Measurements from ENCODE around the gene DFFA. TPM values are rescaled to one million over a fixed set of nuclear protein-coding genes. Genes with fewer than 3 reads are reported as not detected.

The DFFA gene
- total RNA-seq, 3 donors from 2014 or later: 19.7 to 22.8 (median 21.3) TPM

DNA sequence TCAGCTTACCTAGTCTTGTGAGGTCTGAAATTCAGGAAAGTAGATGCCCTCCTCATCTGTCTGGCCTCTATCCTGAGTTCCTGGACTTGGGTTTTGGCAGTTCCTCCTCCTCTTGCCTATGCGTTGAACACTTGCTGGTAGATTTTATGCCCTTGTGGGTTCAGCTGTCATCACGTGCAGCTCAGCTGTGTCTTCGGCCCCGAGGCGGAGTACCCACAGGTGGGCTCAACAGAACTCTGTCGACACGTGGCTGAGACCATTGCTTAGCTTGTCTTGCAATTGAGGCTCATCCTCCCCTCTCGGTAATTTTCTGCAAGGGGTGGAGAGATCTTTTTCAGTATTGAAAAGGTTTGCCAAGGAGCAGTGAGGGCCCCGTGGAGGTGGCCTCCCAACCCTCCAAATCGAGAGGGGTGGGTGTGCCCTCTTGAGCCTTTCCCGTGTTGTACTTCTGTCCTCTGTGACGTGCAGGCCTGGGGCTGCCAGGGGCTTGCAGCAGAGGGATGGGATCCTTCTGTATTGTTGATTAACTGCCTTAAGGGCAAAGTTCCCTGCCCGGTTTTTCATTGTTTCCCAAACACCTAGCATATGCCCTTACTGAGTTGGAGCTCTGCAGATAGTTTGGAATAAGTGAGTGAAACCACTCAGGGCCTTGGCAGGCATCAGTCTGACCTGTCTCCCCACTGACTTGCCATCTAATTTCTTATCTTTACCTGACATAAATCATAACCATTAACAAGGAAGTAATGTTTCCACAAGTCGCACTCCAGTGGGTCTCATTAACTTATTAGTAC, 39.2 kb downstream of the DFFA start:
- TF ChIP-seq, protein P1, sequence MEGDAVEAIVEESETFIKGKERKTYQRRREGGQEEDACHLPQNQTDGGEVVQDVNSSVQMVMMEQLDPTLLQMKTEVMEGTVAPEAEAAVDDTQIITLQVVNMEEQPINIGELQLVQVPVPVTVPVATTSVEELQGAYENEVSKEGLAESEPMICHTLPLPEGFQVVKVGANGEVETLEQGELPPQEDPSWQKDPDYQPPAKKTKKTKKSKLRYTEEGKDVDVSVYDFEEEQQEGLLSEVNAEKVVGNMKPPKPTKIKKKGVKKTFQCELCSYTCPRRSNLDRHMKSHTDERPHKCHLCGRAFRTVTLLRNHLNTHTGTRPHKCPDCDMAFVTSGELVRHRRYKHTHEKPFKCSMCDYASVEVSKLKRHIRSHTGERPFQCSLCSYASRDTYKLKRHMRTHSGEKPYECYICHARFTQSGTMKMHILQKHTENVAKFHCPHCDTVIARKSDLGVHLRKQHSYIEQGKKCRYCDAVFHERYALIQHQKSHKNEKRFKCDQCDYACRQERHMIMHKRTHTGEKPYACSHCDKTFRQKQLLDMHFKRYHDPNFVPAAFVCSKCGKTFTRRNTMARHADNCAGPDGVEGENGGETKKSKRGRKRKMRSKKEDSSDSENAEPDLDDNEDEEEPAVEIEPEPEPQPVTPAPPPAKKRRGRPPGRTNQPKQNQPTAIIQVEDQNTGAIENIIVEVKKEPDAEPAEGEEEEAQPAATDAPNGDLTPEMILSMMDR (IDR thresholded peaks at IDR 0.05): no peak
- TF ChIP-seq POLR2A (IDR thresholded peaks at IDR 0.05) (no peak), POLR2AphosphoS5 (IDR thresholded peaks at IDR 0.05) (no peak)
- Histone ChIP-seq H3K4me1 (peaks cover 0 to 5% of the 10 kb centered on the region in 2 donors), H3K27ac (no peak overlapping the region), H3K4me3 (no peak overlapping the region), H3K36me3 (no peaks in the 10 kb centered on the region), H3K9me3 (no peaks in the 10 kb centered on the region), H3K27me3 (no peaks in the 10 kb centered on the region)
- intact Hi-C loops (cut with DNase I; ENCODE audit: low total_unique reads): no loop called here
- no peak for DNase-seq (ENCODE audit: low spot score in 2 of 2)

DNA sequence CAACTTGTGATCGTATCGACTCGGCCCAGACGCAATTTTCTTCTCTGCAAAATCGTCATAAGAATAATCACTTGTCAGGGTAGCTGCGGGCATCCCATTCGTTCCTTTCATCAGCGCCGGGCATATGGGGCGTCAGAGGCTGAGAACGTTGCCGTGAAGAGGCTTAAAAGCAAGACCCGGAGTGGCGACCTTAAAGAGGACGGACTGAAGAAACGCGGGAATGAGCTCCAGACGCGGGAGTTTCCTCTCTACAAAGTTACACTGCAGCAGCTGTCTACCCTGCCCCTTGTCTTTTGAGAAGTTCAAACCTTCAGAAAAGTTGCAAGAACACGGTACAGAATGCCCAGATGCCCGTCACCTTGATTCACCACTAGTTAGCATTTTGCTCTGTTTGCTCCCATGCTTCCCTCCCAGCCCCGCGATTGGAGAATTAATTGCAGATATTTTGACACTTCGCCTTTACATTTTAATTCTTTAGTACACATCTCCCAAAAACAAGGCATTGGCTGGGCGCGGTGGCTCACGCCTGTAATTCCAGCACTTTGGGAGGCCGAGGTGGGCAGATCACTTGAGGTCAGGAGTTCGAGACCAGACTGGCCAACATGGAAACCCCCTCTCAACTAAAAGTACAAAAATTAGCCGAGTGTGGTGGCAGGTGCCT, 41.1 kb downstream of the DFFA start:
- Histone ChIP-seq H3K27me3 (no peaks in the 10 kb centered on the region), H3K27ac (peak overlapping the region; percentile 50 to 70), H3K9me3 (no peaks in the 10 kb centered on the region), H3K4me1 (peaks cover 0 to 5% of the 10 kb centered on the region in 2 donors), H3K4me3 (peak overlapping the region; percentile 65 to 79 (median 72)), H3K36me3 (no peaks in the 10 kb centered on the region)
- DNase-seq (ENCODE audit: low spot score in 2 of 2): no peak
- intact Hi-C loops (cut with DNase I; ENCODE audit: low total_unique reads): no loop called here
- TF ChIP-seq, protein P1 (IDR thresholded peaks at IDR 0.05): no peak
- TF ChIP-seq POLR2AphosphoS5 (IDR thresholded peaks at IDR 0.05): no peak
- no peak for TF ChIP-seq POLR2A (IDR thresholded peaks at IDR 0.05)

DNA sequence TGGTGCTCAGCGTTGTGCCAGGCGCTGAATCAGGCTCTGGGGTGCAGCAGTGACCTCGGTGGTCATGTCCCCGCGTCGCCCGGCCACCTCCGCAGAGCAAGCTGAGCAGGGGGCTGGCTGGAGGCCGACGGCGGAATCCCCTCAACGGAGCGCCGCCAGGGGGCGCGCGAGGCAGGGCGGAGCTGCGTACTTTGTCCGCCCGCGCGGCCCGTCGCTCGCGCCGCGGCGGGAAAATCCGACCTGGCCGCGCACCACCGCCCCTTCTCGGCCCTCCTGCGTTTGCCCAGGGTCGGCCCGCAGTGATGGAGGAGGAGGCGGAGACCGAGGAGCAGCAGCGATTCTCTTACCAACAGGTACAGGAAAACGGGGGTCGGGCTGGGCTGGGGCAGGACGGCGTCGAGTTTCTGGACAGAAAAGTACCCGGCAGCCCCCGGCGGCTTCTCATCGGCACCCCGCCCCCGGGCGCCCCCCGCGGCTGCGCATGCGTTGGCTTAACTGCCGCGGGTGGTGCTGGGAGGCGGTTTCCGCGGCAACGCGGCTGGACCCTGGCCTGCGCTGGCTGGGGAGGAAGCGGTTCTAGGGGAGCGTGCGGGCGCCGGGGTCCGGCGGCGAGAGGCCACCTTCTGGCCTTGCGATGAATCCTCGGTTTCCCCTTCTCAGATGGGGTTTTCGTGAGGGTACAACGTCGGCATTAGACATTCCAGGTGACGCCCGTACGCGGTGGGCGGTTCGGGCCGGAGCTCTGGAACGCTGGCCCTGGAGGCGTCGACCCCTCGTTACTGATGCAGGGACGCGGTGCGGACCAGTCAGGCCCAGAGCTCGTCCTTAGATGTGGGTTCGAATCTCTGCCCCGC, 41.9 kb downstream of the DFFA start, which contains the start of gene CENPS:
Gene CENPS, plus strand, starts transcription at position 218 of the 854 bp plus-strand sequence. Its CDS starts 85 bp downstream, at position 303.
- intact Hi-C loops (cut with DNase I; ENCODE audit: low total_unique reads): no loop called here
- H3K9me3 ChIP-seq: no peaks in the 10 kb centered on the region
- H3K4me1 ChIP-seq: peaks cover 0 to 5% of the 10 kb centered on the region in 2 donors
- H3K27ac ChIP-seq: peak within 1 kb of the TSS; percentile 50 to 70
- H3K36me3 ChIP-seq: no peaks in the 10 kb centered on the region
- peak within 1 kb of the TSS; percentile 65 to 79 (median 72) for H3K4me3 ChIP-seq
- DNase-seq (ENCODE audit: low spot score in 2 of 2): peak; percentile 64 to 78
- no peaks in the 10 kb centered on the region for H3K27me3 ChIP-seq
- TF ChIP-seq POLR2AphosphoS5 (IDR thresholded peaks at IDR 0.05) (peak; percentile 53 to 75 (median 62)), POLR2A (IDR thresholded peaks at IDR 0.05) (no peak)
- TF ChIP-seq, protein P1 (IDR thresholded peaks at IDR 0.05): peak; percentile 92 to 99 (median 96)

DNA sequence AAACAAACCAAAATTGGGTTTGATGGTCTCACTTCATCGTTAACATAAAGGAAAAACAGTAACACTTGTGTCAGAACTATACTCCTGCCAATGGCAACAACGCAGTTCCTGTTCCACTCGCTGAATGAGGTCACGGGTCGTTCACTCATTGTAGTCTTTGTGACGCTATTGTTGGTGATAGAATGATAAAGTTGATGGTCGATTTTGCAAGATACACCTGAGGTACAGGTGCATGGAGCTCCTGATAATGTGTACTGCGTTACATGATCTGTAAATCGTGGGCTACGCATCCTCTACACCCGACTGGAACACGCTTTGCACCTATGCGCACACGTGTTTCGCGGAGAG, 42.5 kb downstream of the DFFA start:
- TF ChIP-seq, protein P1 (IDR thresholded peaks at IDR 0.05): no peak
- no peak for TF ChIP-seq POLR2AphosphoS5 (IDR thresholded peaks at IDR 0.05)
- TF ChIP-seq POLR2A (IDR thresholded peaks at IDR 0.05): no peak
- no peak for DNase-seq (ENCODE audit: low spot score in 2 of 2)
- Histone ChIP-seq H3K27me3 (no peaks in the 10 kb centered on the region), H3K4me3 (peak overlapping the region; percentile 65 to 79 (median 72)), H3K27ac (peak overlapping the region; percentile 50 to 70), H3K4me1 (peaks cover 0 to 5% of the 10 kb centered on the region in 2 donors), H3K36me3 (no peaks in the 10 kb centered on the region), H3K9me3 (no peaks in the 10 kb centered on the region)
- intact Hi-C loops (cut with DNase I; ENCODE audit: low total_unique reads): loop anchor here (10.0 kb wide), 1 partner anchor 55 kb away; no protein-coding TSS in a partner anchor

Measured in breast epithelium (tissue), 4 donors.